Mesodermal cell (in vitro differentiated cells): ENCODE measurements around the gene THBS2.

Experiments used
- H3K27ac ChIP-seq: 2 replicates; pipeline ENCODE4 v1.7.0; 2013; ENCODE audit warnings: mild to moderate bottlenecking, low read depth, low read length, moderate library complexity; ENCODE audit not compliant: severe bottlenecking
- H3K36me3 ChIP-seq: 2 replicates; pipeline ENCODE4 v1.7.1; 2013; ENCODE audit warnings: mild to moderate bottlenecking, low read length, moderate library complexity; ENCODE audit not compliant: control insufficient read depth, insufficient read depth
- H3K4me1 ChIP-seq: one replicate; pipeline ENCODE4 v1.7.1; 2013; ENCODE audit warnings: mild to moderate bottlenecking, low read length; ENCODE audit not compliant: insufficient read depth, control insufficient read depth, poor library complexity, severe bottlenecking
- H3K4me3 ChIP-seq: 2 replicates; pipeline ENCODE4 v1.7.0; 2013; ENCODE audit warnings: low read length, control low read depth, mild to moderate bottlenecking; ENCODE audit not compliant: insufficient read depth, poor library complexity, severe bottlenecking; ENCODE audit errors: extremely low read depth
- H3K9me3 ChIP-seq: 2 replicates; pipeline ENCODE4 v1.7.1; 2013; ENCODE audit warnings: mild to moderate bottlenecking, low read length, moderate library complexity; ENCODE audit not compliant: control insufficient read depth
- WGBS, 2 experiments: methylation state at CpG; one replicate each; pipeline ENCODE4 v1.1.5; 2013; ENCODE audit warnings: missing lambda C conversion rate in 2 of 2; ENCODE audit not compliant: insufficient coverage in 2 of 2; 5-methylcytosine and 5-hydroxymethylcytosine counted together

Gene THBS2

GRCh38 chr6:169240125-169240524, 13.5 kb downstream of the THBS2 start:
- no peak overlapping the region for H3K27ac ChIP-seq
- WGBS, 2 experiments, result 86 to 89% methylated on average over 8 to 11 of the region's 11 CpGs
- H3K4me3 ChIP-seq, result no peak overlapping the region
- no peaks in the 10 kb centered on the region for H3K36me3 ChIP-seq
- H3K4me1 ChIP-seq, result no peaks in the 10 kb centered on the region
- no peaks in the 10 kb centered on the region for H3K9me3 ChIP-seq

- WGBS, 2 experiments, result 84 to 92% methylated on average over 6 to 7 of the region's 7 CpGs
- Histone ChIP-seq H3K36me3 (no peaks in the 10 kb centered on the region), H3K4me1 (no peaks in the 10 kb centered on the region), H3K9me3 (no peaks in the 10 kb centered on the region), H3K27ac (no peak overlapping the region), H3K4me3 (no peak overlapping the region)
These were observed 14.5 kb downstream of the THBS2 start for GRCh38 chr6:169239181-169239580.

DNA sequence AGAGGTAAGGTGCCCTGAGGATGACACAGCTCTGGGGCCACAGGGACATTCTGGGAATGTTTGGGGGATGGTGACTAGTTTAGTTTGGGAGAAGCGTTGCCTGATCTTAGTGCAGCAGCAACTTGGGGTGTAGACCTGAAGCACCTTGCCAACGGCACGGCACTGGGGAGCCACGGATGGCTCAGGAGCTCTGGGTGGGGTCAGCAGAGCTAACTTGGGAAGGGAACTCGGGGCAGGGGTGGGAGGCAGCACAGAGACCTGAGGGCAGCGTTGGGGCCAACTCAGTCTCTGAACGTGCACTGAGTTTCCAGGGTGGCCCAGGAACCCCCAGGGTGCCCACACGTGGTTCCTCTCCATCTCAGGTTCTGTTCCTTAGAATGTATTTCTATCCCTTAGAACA, 14.9 kb downstream of the THBS2 start:
- Histone ChIP-seq H3K36me3 (no peaks in the 10 kb centered on the region), H3K4me3 (no peak overlapping the region), H3K4me1 (no peaks in the 10 kb centered on the region), H3K27ac (no peak overlapping the region), H3K9me3 (no peaks in the 10 kb centered on the region)
- WGBS, 2 experiments, result 91 to 95% methylated on average over 7 to 8 of the region's 8 CpGs

GRCh38 chr6:169237496-169238134, 16.0 kb downstream of the THBS2 start:
- 87 to 91% methylated on average over 23 to 24 of the region's 25 CpGs for WGBS, 2 experiments
- Histone ChIP-seq H3K4me1 (no peaks in the 10 kb centered on the region), H3K9me3 (no peaks in the 10 kb centered on the region), H3K4me3 (no peak overlapping the region), H3K36me3 (no peaks in the 10 kb centered on the region), H3K27ac (no peak overlapping the region)

DNA sequence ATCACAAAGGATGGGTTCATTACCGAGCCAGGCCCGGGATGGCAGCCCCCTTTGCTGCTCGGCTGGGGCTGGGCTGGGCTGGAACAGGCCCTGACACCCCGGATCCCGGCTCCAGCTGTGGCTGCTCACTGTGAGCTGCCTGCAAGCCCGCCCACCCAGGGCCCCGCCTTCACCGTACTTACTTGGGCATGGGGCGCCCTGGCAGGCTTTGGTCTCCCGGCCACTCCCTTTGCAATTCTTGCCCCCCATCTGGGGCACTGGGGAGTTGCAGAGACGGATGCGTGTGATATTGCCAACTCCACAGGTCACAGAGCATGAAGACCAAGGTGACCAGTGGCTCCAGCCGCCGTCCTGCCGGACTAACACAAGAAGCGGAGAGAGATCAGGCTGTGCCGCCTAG, 16.7 kb downstream of the THBS2 start:
- Histone ChIP-seq H3K36me3 (no peaks in the 10 kb centered on the region), H3K4me3 (no peak overlapping the region), H3K4me1 (no peaks in the 10 kb centered on the region), H3K9me3 (no peaks in the 10 kb centered on the region), H3K27ac (no peak overlapping the region)
- WGBS, 2 experiments, result 81 to 93% methylated on average over 15 to 17 of the region's 17 CpGs

GRCh38 chr6:169236545-169236944, 17.1 kb downstream of the THBS2 start:
- Histone ChIP-seq H3K9me3 (no peaks in the 10 kb centered on the region), H3K27ac (no peak overlapping the region), H3K4me3 (no peak overlapping the region), H3K36me3 (no peaks in the 10 kb centered on the region), H3K4me1 (no peaks in the 10 kb centered on the region)
- WGBS, 2 experiments, result 92 to 97% methylated on average over 3 to 7 of the region's 8 CpGs

- 91 to 95% methylated on average over 8 to 9 of the region's 11 CpGs for WGBS, 2 experiments
- Histone ChIP-seq H3K4me3 (no peak overlapping the region), H3K9me3 (no peaks in the 10 kb centered on the region), H3K36me3 (no peaks in the 10 kb centered on the region), H3K27ac (no peak overlapping the region), H3K4me1 (no peaks in the 10 kb centered on the region)
These were observed 18.4 kb downstream of the THBS2 start for GRCh38 chr6:169235286-169235685.

DNA sequence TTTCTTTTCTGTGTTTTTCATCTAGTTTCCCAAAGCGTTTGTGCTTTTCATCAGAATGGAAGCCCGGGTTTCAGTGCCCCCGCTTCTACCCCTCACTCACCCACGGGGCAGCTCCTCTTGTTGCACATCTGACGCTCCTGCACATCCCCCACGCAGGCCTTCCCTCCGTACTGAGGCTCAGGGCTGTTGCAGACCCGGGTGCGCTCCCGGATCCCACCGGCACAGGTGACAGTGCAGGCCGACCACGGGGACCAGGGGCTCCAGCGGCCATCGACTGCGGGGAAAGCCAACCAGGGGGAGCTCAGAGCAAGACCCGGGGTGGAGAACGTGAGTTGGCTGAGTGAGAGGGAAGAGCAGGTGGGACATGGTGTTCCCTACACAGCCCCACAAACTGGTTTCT, 19.0 kb downstream of the THBS2 start:
- Histone ChIP-seq H3K4me1 (no peaks in the 10 kb centered on the region), H3K4me3 (no peak overlapping the region), H3K27ac (no peak overlapping the region), H3K9me3 (no peaks in the 10 kb centered on the region), H3K36me3 (no peaks in the 10 kb centered on the region)
- WGBS, 2 experiments, result 96% methylated on average over 15 to 18 of the region's 18 CpGs

- 87 to 90% methylated on average over 6 of the region's 6 CpGs for WGBS, 2 experiments
- H3K36me3 ChIP-seq, result no peaks in the 10 kb centered on the region
These were observed 19.8 kb downstream of the THBS2 start for GRCh38 chr6:169233832-169234231.

DNA sequence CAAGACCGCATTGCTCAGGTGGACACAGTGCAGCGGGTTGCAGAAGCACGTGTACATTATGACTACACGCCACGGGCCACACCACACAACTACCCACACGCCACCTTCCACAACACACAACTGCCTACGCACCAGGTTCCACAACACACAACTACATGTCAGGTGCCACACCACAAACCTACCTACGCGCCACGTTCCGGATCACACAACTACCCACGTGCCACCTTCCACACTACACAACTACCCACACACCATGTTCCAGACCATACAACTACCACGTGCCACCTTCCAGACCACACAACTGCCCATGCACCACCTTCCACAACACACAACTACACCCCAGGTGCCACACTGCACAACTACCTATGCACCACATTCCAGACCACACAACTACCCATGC, 20.5 kb downstream of the THBS2 start:
- H3K4me1 ChIP-seq, result no peaks in the 10 kb centered on the region
- 96% methylated on average over 10 to 13 of the region's 13 CpGs for WGBS, 2 experiments
- no peaks in the 10 kb centered on the region for H3K36me3 ChIP-seq
- no peaks in the 10 kb centered on the region for H3K9me3 ChIP-seq
- no peak overlapping the region for H3K27ac ChIP-seq
- H3K4me3 ChIP-seq, result no peak overlapping the region

More at GRCh38 chr6:169233832-169234231, 19.8 kb downstream of the THBS2 start:
- Histone ChIP-seq H3K4me3 (no peak overlapping the region), H3K4me1 (no peaks in the 10 kb centered on the region), H3K27ac (no peak overlapping the region), H3K9me3 (no peaks in the 10 kb centered on the region)

DNA sequence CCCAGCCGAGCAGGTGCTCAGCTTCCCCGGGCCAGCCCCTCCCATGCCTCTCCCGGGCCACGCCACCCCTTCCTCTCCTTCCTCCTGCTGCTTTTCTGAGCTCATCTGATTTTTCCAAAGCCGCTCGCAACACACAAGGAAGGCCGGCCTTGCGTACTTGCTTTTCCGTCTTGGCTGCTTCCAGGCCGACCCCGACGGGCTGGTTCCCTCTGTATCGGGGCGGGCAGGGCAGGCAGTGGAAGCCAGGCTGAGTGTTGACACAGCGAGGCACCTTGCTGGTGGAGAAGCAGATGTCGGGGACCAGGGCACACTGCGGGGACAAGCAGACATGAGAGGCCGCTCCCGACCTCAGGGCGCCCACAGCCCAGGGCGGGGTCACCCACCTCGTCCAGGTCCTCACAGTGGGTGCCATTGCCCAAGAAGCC, 21.1 kb downstream of the THBS2 start:
- Histone ChIP-seq H3K4me1 (no peaks in the 10 kb centered on the region), H3K36me3 (no peaks in the 10 kb centered on the region), H3K4me3 (no peak overlapping the region), H3K27ac (no peak overlapping the region), H3K9me3 (no peaks in the 10 kb centered on the region)
- WGBS, 2 experiments, result 92 to 95% methylated on average over 18 to 22 of the region's 22 CpGs
